ENCODE results near the gene MAN2B2.

Gene MAN2B2

DNA sequence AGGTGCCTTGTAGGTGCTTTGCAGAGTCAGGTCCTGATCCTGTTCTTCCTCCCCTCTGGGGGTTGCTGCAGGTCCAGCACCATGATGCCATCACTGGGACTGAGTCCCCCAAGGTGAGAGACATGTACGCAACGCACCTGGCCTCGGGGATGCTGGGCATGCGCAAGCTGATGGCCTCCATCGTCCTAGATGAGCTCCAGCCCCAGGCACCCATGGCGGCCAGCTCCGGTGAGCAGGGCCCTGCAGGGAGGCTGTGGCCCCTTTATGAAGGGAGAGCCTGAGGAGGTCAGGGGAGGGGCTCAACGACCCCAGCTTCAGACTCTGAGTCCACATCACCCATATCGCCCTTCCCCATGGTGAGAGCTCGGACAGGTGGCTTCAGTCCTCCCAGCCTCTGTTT, 23.1 kb downstream of the MAN2B2 start:
- no peak for DNase-seq

DNA sequence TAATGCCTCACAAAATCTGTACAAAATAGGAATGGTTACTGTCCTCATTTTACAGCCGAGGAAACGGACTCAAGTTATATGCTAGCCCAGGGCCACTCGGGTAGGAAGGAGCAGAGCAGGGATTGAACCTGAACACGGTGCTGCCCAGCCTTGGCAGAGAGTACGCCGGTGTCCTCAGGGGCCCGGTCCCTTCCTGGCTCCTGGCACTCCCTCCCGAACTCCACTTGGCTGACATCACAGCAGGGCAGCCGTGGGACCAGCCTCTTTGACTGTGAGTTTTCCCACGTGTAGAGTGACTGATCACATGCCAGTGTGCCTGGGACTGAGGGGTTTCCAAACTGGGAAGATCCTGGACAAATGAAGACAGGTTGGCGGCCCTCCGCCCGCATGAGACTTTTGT, 23.7 kb downstream of the MAN2B2 start:
- DNase-seq, result no peak

DNA sequence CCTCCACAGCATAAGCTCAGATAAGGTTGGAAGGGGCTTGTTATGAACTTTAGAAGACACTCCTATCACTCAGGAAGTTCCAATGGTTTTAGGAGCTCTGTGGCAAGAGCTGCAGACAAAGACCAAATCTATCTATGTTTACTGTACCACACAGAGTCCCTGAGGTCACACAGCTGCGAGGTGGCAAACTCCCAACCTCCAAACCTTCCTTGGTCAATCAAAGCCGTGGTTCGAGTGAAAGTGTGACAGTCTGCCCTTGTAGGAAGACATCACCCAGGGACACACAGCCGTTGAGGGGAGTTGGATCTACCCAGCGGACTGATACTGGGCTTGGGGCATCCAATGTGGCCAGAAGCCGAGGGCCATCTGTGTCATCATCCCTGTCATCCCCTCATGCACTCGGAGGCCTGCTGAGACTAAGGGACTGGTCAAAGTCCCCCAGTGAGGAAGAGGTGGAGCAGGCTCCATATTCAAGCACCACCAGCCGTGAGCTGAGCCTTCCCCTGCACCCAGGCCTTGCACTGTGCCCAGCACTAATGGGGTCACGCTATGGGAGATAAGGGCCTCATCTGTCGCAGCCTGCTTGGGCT, 26.8 kb downstream of the MAN2B2 start:
- DNase-seq, result no peak

DNA sequence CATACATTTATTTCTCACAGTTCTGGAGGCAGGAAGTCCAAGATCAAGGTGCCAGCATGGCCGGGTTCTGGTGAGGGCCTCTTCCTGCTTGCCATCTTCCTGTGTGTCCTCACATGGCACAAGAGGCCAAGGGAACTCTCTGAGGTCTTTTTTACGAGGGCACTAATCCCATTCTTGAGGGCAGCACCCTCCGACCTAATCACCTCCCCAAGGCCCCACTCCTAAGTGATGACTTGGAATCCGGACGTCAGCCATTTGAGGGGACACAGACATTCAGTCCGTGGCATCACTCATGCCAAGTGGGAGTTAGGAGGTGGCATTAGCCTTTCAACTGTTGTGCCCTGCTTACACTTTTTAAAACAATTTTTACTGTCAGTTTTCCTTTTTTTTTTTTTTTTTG, 27.3 kb downstream of the MAN2B2 start:
- no peak for DNase-seq

DNA sequence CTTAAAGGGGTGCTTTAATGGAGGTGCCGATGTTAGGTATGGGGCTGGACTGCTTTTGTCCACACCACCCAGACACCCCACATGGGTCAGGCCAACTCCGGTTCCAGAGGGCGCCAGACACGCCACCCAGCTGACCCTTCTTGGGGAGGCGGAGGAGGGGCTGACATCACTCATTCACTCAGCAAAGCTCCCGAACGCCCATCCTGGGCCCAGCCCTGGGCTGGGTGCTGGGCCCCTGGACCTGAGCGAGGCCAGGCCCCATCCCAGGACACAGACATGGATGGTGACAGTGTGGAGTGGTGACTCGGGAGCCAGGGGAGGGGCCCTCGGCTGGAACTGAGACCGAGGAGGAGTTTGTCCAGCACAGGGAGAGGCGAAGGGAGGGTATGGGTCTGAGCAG, 28.1 kb downstream of the MAN2B2 start:
- DNase-seq, result no peak

DNA sequence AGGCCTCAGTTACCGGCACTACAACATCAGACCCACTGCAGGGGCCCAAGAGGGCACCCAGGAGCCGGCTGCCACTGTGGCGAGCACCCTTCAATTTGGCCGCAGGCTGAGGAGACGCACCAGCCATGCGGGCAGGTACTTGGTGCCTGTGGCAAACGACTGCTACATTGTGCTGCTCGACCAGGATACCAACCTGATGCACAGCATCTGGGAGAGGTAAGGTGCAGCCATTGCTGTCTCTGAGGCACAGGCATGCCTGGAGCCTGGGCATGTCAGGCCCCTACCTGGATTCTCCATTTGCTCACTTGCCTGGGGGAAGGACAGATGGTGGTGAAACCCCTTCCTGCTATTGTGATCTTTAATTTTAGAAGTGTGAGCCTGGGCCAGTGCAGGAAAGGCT, 30.1 kb downstream of the MAN2B2 start:
- DNase-seq, result no peak

DNA sequence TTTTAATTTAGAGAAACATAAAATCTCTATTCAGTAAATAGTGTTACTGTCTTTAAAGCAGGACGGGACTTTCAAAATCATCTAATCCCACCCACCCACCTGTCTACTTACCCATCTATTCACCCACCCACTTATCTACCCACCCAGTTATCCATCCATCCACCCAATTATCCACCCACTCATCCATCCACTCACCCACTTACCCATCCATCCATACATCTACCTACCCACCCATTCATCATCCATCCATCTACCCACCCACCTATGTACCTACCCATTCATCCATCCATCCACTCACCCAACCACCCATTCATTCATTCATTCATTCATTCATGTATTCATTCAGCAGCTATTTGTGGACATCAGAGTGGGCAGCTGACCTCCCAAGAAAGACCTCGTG, 30.6 kb downstream of the MAN2B2 start:
- no peak for DNase-seq

DNA sequence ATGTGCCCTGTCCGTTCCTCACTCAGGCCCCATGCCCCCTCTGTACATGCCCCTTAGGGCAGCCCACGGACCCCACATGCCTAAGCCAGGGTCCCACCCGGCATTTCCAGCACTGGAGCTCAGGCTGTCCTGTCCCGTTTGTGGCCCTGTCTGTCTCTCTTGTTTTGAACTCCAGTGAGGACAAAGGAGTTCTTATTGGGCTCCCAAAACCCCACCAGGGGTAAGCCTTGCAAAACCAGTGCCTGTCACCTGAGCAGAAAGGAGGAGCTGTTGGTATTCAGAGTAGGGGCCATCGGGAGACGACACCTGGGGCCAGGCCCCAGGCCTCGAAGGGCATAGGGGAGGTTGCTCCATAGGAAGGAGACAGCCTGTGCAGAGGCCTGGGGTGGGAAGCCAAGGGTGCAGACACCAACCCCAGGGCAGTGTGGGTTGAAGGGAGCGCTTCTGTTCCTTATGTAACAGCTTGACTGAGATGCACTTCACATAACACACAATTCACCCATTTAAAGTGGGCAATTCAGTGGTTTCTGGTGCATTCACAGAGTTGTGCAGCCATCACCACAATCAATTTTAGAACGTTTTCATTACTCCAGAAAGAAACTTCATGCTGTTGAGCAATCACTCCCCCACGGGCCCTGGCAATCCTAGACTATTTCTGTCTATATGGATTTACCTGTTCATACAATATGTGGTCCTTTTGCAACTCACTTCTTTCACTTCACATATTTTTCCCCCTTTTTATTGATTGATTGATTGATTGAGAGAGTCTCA, 31.7 kb downstream of the MAN2B2 start:
- DNase-seq, result no peak

DNA sequence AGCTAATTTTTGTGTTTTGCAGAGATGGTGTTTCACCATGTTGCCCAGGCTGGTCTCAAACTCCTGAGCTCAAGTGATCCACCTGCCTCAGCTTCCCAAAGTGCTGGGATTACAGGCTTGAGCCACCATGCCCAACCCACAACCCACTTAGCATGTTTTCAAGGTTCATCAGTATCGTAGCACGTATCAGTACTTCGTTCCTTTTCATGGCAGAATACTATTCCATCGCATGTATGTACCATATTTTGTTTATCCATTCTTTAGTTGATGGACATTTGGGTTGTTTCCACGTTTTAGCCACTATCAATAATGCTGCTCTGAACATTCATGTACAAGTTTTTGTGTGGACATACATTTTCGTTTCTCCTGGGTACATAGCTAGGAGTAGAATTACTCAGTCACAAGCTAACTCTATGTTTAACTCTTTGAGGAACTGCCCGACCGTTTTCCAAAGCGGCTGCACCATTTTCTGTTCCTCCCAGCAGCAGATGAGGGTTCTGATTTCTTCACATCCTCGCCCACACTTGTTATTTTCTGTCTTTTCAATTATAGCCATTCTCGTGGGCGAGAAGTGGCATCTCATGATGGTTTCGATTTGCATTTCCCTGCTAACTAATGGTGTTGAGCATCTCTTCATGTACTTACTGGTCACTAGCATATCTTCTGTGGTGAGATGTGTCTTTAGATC, 32.5 kb downstream of the MAN2B2 start:
- no peak for DNase-seq

DNA sequence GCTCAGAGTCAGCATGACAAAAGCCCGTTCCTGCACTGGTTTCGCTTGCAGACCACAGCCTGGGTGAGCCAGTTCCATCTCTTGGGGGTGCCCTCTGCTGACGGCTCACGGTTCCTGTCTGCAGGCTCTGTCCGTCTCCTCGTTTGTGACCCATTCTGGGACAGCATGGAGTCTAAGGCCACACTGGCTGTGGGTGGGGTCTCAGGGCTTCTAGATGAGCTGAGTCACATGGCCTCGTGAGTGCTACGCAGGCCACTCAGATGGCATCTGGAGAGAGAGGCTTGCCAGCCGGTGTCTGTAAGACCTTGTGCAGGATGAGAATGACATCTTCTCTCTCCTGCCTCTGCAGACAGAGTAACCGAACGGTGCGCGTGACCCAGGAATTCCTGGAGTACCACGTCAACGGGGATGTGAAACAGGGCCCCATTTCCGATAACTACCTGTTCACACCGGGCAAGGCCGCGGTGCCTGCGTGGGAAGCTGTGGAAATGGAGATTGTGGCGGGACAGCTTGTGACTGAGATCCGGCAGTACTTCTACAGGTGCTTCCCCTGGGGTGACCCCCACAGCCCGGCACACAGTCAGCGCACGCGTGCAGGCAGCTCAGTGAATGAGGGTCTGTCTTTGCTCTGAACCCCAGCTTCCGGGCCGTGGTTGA, 33.9 kb downstream of the MAN2B2 start:
- no peak for DNase-seq

DNA sequence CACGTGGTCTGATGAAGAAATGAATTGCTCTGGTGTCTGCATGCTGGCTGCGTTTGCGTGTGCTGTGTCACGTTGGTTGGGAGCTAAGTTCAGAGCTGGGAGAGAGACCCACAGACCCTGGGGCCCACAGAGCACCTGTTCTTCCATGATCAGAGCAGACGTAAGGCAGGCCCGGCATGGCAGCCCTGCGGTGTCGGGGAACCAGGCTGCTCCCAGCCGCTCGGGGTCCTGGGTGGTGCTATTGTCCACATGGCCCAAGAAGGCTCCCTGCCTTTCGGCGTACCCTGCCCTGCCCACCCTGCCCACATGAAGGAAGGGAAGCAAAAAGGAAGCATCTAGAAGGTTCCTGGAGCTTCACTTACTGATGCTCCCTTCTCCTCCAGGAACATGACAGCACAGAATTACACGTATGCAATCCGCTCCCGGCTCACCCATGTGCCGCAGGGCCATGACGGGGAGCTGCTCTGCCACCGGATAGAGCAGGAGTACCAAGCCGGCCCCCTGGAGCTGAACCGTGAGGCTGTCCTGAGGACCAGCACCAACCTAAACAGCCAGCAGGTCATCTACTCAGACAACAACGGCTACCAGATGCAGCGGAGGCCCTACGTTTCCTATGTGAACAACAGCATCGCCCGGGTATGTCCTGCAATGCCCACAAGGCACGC, 34.6 kb downstream of the MAN2B2 start:
- no peak for DNase-seq

DNA sequence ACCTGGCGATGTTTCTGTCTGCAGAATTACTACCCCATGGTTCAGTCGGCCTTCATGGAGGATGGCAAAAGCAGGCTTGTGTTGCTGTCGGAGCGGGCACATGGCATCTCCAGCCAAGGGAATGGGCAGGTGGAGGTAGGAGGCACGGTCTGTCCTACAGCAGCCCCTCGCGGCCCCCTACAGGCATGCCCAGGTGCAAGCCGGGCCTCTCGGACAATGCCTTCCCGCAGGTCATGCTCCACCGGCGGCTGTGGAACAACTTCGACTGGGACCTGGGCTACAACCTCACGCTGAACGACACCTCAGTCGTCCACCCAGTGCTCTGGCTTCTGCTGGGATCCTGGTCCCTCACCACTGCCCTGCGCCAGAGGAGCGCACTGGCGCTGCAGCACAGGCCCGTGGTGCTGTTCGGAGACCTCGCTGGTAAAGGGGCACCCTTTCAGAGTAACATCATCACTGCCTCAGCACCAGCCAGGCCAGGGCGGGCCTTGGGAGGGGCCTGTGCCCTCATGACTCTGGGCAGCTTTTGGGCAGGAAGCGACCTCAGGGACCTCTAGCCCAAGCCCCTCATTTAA, 36.0 kb downstream of the MAN2B2 start:
- no peak for DNase-seq

DNA sequence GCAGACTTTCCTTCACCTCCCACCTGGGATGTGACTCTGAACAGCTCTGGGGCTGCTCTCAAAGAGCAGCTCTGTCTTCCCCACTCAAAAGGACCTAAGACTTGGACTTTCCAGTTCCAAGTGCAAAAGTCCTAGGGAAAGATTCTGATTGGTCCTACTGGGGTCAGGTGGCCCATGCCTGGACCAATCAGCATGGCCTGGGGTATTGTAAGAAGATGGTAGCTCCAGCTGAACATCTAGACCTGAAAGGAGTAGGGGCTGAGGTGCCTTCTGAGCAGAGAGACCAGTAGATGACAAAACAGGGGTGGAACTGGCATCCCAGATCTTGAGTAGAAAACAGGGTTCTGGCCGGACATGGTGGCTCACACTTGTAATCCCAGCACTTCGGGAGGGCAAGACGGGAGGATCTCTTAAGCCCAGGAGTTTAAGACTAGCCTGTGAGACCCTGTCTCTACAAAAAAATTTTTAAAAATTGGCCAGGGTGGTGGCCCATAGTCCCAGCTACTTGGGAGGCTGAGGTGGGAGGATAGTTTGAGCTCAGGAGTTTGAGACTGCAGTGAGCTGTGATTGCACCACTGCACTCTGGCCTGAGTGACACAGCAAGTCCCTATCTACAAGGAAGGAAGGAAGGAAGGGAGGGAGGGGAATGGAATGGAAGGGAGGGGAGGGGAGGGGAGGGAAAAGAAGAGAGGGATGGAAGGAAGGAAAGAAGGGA, 38.1 kb downstream of the MAN2B2 start:
- DNase-seq, result no peak

DNA sequence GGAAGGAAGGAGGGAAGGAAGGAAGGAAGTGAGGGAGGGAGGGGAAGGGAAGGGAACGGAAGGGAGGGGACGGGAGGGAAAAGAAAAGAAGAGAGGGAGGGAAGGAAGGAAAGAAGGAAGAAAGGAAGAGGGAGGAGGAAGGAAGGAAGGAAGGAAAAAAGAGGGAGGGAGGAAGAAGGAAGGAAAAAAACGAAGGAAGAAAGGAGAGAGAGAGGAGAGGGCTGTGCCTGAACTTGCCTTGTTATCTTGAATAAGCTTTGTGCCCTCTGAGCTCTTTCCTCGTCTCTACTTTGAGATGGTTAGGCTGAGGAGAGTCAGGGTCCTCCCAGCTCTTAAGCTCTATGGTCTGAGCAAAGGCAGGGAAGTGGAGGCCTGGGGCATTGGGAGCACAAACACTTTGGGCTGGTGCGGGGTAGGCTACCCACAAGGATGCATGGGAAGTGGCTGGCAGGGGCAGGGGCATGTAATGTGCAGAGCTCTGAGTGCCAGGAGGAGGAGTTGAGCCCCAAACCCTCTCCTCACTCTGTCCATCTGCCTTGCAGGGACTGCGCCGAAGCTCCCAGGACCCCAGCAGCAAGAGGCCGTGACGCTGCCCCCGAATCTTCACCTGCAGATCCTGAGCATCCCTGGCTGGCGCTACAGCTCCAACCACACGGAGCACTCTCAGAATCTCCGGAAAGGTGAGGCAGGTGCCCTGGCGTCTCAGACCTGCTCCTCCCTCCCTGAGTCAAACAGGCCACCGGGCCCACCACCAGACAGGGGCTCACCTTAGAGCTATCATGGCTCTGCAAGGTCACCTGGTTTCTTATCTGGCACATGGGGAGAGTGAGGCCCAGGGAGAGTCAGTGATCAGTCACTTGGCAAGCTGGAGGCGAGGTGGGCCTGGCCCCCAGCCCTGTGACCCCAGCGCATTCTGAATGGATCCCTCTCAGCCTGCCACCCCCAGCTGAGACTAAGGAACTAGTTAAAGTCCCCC, 39.0 kb downstream of the MAN2B2 start:
- DNase-seq, result no peak

DNA sequence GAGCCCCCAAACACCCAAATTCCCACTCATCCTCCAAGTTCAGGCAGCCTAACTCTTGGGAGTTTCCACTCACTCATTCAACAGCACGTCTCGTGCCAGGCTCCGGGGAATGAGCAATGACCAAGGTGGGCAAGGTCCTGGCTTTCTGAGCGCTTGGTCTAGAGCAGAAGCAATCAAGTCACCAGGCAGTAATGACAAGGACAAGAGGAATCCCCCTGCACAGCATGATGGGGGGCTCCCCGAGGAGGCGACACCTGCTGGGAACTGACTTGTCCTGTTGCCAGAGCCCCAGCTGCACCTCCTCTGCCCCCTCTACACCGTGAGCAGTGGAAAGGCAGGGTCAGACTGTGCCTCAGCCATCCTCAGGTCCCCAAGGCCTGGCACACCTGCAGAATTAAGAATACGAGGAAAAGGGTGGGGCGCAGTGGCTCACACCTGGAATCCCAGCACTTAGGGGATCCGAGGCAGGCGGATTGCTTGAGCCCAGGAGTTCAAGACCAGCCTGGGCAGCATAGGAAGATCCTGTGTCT, 39.8 kb downstream of the MAN2B2 start:
- DNase-seq, result no peak

DNA sequence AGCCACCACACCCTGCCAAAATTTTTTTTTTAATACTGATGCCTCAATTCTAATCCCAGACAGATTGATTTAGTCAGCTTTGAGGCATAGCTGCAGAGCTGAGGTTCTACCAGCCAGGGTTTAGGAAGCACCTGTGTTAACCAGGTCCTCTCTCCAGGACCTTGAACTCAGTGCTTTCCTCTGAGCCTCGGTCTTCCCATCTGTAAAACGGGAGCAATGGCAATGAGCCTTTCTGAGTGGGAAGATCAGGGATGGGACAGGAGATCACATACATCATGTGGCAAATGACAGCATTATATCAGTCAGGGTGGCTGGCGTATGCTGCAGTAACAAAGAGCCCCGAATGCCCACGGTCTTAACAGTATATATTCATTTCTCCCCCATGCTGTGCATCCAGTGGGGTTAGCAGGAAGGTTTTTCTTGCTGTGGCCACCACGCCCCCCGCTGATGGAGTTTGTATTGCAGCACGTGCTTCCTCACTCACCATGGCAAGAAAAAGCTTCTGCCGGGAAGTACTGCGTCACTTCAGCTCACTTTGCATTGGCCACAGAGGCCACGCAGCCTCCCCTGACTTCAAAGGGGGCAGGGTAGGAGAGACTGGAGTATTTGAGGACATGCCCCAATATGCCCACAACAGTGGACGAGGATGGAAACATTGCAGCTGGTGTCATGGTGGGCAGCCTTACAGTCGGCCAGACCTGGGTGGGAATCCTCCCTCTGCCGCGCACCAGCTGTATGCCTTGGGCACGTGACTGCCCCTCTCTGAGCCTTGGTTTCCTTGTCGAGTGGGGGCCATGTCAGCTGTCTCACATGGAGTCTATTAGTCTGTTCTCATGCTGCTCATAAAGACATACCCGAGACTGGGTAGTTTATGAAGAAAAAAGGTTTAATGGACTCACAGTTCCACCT, 41.4 kb downstream of the MAN2B2 start:
- DNase-seq, result no peak

DNA sequence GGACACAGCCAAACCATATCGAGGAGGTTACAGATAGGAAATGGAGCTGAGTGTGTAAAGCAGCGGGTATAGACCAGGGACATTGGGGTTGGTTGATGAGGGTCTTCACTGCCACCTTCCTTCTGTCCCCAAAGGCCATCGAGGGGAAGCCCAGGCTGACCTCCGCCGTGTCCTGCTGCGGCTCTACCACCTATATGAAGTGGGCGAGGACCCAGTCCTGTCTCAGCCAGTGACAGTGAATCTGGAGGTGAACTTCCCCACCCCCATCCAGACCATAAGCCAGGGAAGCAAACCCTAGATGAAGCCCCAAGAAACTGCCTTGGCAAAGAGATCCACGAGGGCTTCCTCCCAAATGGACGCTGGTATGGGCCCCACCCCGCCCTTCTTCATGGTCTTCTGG, 42.3 kb downstream of the MAN2B2 start:
- no peak for DNase-seq

DNA sequence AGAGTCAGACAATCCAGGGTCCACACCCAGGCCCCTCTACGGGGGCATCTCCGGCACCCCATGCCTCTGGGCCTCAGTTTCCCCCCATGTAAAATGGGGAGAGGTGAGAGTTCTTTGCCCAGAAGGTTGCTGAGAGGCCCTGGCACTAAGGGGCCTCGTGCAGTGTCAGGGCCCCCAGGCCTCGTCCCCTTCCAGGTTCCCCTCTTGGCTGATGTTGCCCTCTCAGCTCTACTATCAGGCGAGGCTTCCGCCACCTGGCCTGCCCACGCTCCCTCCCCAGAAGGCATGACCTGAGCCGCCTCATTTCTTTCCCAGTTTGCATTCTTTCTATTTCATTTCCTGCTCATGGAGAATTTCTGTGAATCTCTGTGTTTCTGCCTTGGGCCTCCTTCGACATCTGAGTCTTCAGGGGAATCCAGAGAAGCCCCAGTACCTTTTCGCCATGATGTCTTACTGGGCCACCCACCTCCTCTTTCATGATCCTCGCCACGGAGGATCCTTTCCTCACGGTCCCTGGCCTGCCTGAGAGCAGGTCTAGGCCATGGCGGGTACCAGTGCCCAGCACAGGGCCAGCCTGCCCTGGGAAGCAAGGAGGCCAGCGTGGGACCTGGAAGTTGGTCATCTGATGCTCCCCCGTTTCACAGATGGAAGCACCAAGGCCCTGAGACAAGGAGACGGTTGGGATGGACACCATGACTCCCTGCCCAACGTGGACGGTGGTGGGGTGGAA, 43.6 kb downstream of the MAN2B2 start:
- no peak for DNase-seq

DNA sequence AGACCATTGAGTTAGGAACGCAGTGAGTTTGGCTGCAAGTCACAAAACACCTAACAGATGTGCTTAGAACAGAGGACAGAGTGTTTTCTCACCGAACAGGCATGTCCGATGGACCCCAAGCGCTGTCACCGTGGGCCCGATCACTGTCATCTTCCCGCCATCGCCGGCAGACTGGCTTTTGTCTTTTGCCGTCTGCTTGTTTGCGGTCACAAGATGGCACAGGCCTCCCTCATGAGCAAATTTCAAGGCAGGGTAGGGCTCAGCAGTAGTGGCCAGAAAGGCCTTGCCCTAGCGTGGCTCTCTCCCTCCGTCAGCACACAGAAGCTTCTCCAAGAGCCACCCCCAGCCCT, 44.1 kb downstream of the MAN2B2 start:
- no peak for DNase-seq

All from activated T-cell treated with anti-CD3 and anti-CD28 coated beads for 4 hours (primary cell).